ENCODE data around the gene GPD2.
"Not testable (repeated sequence)": the region's sequence is repeated elsewhere in the genome, so short reads cannot be mapped to it uniquely, and the experiment has no call there.

The GPD2 gene

DNA sequence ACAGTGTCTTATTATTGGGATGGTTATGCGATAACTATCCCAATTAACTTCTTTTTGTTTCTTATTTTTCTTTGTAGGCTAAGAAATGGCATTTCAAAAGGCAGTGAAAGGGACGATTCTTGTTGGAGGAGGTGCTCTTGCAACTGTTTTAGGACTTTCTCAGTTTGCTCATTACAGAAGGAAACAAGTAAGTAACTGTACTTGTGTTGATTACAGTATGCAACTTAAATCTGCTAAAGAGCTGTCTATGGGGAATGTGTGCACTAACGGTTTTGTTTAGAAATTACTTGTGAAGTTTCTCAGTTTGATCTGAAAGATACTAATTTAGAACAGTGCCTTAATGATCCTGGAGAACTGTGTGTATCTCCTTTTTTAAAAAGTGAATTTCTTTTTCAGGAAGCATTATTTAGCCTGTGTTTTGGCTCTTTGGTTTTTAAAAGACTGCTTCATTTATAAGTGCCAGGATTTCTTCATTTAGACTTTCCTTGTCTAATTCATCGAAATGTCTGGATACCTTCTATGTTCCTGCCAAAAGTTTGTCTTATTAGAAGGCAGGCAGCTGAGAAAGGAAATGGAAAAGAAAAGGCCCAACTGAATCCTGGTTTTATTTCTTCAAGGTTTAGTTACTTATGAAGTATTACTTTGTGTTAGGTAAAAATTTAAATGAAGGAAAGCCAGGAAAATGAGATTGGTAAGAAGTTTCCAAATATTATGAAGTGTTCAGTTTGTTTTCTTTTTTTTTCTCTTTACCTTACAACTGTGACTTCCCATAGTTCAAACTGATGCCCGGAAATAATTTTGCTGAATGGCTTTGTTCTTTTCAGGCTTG lies 40.1 kb downstream of the GPD2 start:
- DNase-seq = no peak

DNA sequence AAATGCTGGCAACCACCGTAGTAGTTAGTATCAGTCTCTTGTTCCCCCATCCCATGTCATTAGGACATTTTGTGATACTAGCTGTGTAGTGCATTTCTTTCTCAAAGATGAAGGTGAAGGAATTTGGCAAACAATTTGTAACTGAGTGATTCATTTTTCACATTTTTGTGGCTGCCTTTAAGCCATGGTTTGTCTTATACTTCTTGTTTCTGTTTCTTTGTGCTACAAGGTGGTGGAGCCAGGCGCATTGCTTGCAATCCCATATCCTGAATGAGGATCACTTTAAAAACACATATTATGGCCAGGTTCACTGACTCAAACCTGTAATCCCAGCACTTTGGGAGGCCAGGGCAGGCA lies 40.6 kb downstream of the GPD2 start:
- no peak for DNase-seq

GRCh38 chr2:156480376-156480775 lies 44.2 kb downstream of the GPD2 start:
- DNase-seq = peak in 1 of 2 donors; percentile 27

GRCh38 chr2:156481312-156481711 lies 45.1 kb downstream of the GPD2 start:
- no peak for DNase-seq

DNA sequence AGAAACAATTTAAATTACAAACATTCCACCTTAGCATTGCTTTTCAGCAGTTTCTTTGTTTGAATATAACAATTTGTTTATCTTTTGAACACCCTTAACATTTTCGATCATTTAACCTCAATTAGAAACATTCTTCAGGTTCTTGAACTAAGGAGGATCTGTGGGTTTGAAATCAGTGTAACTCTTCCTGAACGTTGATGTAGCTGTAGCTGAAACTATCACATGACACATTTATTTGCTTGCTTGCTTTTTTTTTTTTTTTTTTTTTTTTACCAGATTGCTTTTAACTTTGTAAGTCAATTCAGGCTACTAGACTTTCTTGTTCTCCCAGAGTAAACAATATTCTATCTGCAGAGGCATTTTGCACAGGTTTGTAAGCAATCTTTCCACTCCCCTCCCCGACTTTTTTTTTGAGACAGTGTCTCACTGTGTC lies 47.6 kb downstream of the GPD2 start:
- no peak for DNase-seq

DNA sequence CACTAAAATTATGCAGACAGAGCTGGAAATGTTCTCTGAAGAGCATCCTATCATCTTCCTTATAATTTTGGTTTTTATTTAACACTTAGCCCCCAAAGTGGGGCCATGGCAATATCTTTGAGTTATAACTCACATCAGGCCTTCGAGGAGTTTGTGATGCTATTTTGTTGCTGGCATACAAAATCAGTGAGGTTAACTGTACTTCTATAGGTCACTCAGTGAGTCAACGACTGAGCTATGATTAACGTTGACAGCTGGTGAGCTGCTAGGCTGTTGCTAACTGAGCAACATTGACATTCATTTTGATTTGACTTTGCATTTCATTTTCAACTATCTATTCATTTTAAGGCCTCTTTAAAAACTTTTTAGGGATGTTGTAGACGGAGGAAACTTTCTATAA lies 50.0 kb downstream of the GPD2 start:
- DNase-seq = no peak

- DNase-seq = no peak
These were observed 50.4 kb downstream of the GPD2 start for GRCh38 chr2:156486614-156487013.

GRCh38 chr2:156489195-156489594 lies 53.0 kb downstream of the GPD2 start:
- DNase-seq = no peak

DNA sequence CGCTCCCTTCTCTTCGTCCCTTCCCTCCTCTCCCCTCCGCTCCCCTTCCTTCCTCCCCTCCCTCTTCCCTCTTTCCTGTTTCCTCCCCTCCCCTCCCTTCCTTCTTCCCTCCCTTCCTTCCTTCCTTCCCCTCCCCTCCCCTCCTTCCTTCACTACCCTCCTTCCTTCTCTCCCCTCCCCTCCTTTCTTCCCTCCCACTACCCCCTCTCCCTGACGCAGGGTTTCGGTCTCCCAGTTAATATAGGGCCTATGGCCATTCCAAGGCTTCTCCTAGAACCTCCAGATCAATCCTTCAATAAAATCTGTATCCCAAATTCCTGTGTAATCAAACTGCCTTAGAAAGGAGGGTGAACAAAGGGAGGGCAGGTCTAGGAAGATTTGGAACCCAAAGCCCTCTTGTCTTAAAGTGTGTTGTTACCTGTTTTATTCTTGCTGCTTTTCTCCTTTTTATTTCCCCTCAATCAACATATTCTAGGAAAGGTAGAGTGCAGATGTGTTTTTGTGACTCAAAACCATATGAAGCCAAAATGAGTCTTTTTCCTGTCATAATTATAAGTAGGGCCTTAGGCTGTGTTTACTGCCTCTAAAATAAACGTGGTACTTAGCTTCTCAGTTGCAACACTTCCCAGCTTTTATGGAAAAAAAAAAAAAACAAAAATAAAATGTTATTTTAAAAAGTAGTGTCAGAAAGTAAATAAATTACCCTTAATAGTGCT lies 53.7 kb downstream of the GPD2 start:
- DNase-seq = no peak

DNA sequence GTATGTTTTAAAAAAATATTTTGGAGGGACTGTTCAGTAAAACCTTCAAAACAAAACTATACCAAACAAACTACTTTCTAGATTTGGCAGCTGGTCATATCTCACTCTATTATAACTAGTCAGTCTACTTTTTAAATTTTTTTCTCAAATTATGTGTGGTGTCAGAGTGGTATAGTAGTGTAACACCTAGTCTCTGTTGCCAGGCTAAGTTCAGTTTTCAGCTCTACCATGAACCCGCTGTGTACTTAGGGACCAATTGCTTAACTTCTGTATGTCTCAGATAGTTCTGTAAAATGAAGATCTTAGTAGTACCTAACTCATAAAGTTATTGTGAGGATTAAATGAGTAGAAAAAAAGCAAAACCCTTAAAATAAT lies 54.3 kb downstream of the GPD2 start:
- no peak for DNase-seq

DNA sequence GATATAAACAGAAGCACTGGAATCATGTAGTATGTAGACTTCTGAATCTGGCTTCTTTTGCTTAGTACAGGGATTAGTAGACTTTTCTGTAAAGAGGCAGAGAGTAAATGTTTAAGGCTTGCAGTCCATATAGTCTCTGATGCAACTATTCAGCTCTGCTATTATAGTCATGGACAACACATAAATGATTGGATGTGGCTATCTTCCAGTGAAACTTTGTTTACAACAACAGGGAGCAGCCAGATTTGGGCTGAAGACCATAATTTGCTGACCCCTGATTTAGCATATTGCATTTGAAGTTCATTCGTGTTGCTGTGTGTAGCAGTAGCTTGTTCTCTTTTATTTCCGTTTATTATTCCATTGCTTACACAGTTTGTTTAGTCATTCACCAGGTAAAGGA lies 55.0 kb downstream of the GPD2 start:
- no peak for DNase-seq

- no peak for DNase-seq
These were observed 56.8 kb downstream of the GPD2 start for GRCh38 chr2:156492979-156493378.

GRCh38 chr2:156495998-156496397 lies 59.8 kb downstream of the GPD2 start:
- peak in 1 of 2 donors; percentile 20 for DNase-seq

DNA sequence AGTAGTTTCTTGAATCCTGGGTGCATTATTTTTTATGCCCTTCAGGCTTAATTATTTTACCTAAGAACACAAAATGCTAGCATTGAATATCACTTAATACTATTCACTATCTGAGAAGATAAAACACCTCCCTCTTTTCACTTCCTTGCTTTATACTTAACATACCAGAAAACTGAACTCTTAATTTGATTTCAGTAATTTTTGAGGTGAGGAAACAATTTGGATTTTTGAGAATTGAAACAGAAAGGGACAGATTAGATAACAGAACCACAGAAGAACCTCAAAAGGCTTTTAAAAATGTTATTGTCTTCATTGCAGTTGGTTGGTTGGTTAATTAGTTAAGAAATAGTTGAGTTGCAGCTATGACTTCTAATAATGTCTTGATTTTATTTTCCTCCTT lies 69.5 kb downstream of the GPD2 start:
- no peak for DNase-seq

DNA sequence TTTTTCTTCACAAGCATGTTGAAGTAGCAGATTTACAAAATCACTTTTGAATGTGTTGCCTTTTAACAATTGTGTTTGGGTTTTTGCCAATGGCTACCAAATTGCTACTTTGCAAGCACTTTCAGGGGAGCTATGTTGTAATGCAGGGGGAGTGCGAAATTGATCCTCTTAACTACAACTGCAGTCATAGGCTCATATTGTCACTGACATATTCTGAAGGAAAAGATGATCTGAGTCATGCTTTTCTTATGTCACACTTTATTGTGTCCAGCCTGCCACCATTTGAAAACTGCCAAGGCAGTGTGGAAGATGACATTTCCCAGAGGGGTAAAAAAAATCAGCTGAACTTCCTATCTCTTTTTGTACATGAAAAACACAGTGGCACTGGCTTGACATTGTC lies 74.9 kb downstream of the GPD2 start:
- no peak for DNase-seq

GRCh38 chr2:156511803-156512202 lies 75.6 kb downstream of the GPD2 start:
- DNase-seq = no peak

DNA sequence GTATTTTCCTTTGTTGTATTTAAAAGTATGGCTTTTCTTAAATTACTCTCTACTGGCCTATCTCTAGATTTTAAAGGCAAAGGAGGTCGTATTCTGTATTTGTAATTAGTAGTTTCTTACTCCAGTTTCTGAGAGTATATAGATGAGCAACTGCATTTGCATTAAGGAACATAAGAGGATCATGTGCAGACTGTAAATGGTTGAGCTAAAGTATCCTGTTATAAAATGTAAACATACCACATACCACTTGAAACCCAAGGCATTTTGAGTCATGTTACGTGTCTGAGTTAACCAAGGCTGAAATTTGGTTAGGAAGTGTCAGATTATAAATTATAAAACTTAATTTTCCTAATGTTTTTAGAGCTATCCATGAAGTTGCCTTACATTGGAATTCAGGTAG lies 76.3 kb downstream of the GPD2 start:
- no peak for DNase-seq

DNA sequence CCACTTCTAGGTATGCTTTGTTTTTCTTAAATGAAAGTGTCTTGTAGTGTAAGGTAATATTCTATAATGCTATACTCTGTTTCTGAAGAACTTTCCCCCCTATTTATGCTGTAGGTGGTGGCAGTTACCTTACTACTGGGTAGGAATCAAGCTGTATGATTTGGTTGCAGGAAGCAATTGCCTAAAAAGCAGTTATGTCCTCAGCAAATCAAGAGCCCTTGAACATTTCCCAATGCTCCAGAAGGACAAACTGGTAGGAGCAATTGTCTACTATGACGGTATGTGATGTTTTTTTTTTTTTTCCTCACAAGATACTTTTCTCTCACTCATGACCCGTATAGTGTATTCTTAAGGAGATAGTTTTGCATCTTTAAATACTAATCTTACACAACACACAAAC lies 77.0 kb downstream of the GPD2 start:
- DNase-seq = no peak

DNA sequence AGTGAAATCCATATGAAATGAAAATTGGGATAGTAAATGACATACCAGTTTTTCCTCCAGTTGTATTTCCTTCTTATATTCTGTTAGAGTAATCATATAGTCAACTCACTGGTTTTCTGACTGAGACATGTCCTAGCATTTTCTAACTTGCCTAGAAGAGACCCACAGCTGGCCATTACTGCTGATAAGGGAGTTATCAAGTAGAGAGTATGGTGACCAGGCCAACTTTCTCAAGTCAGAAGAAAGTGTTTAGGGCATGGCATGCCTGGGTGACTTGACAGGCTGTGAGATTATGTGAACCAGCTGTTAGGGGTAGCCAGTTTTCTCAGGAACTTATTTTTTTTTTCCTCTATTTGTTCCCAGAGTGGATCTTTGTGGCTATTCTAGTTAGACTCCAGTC lies 81.2 kb downstream of the GPD2 start:
- DNase-seq = no peak

GRCh38 chr2:156518138-156518537 lies 82.0 kb downstream of the GPD2 start:
- DNase-seq = no peak

DNA sequence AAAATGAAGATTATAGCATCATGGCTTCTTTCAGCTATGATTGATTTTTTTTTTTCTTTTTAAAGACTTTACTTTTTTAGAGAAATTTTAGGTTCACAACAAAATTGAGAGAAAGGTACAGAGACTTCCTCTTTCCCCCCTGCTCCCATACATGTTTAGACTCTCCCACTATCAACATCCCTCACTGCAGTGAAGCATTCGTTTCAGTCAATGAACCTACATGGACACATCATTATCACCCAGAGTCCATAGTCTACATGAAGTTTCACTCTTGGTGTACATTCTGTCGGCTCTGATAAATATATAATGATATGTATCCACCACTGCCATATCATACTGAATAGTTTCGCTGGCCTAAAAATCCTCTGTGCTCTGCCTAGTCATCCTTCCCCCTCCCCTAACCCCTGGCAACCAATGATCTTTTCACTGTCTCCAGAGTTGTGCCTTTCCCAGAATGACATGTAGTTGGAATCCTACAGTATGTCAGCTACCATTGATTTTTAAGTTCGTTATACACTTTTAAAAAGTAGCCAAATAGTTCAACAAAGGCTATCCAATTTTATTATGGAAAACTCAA lies 86.8 kb downstream of the GPD2 start:
- no peak for DNase-seq

GRCh38 chr2:156526950-156527636 lies 90.9 kb downstream of the GPD2 start:
- no peak for DNase-seq

DNA sequence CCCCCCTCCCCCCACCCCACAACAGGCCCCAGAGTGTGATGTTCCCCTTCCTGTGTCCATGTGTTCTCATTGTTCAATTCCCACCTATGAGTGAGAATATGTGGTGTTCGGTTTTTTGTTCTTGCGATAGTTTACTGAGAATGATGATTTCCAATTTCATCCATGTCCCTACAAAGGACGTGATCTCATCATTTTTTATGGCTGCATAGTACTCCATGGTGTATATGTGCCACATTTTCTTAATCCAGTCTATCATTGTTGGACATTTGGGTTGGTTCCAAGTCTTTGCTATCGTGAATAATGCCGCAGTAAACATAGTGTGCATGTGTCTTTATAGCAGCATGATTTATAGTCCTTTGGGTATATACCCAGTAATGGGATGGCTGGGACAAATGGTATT lies 92.4 kb downstream of the GPD2 start:
- not testable (repeated sequence) for DNase-seq

DNA sequence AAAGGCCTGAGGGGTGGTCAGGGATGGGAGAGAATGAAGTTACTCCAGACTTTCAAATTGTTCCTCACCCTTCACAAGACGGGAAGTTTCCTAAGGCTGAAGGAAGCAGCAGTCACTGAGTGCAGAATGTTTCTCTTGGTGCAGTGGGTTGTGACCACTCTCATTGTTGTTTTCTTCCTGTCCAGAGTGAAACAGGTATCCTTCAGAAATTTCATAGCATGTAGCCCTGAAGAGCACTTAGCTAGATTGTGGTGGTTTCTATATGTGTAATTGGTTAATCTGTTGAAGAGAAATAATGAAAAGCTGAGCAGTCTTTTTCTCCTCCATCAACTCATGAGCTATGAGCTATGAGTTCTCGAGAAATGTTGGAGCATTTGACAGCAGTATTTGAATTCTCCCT lies 96.8 kb downstream of the GPD2 start:
- no peak for DNase-seq
